Renal cortical epithelial cell (primary cell): Measurements from ENCODE around the gene CD34. TPM values are rescaled to one million over a fixed set of nuclear protein-coding genes. Genes with fewer than 3 reads are reported as not detected.
A peak's percentile ranks its signal among the peaks of the same experiment; 100 is the strongest.
"Not testable (repeated sequence)": the region's sequence is repeated elsewhere in the genome, so short reads cannot be mapped to it uniquely, and the experiment has no call there.

Experiments
- DNase-seq: peaks from one replicate; pipeline ENCODE4 v3.0.0-alpha.2; 2011; ENCODE audit warnings: low read depth
- total RNA-seq: library from RNA; depleted of rRNA; stranded (reverse); fragments of >200 nt; gene quantifications from 2 replicates; pipeline ENCODE4 v1.2.3, GENCODE V29; 2014

Gene CD34
- total RNA-seq, 1 donor from 2014 or later = 0.35 TPM

- no peak for DNase-seq
These were observed 12.1 kb downstream of the CD34 start for GRCh38 chr1:207898836-207899235.

GRCh38 chr1:207898260-207898659 is 12.7 kb downstream of the CD34 start:
- no peak for DNase-seq

- DNase-seq = no peak
These were observed 13.7 kb downstream of the CD34 start for GRCh38 chr1:207897188-207897587.

GRCh38 chr1:207896547-207896946 is 14.4 kb downstream of the CD34 start:
- no peak for DNase-seq

- DNase-seq = no peak
These were observed 16.2 kb downstream of the CD34 start for GRCh38 chr1:207894704-207895103.

- no peak for DNase-seq
These were observed 17.0 kb downstream of the CD34 start for GRCh38 chr1:207893737-207894582.

GRCh38 chr1:207892764-207893163 is 18.2 kb downstream of the CD34 start:
- DNase-seq = no peak

- no peak for DNase-seq
These were observed 19.8 kb downstream of the CD34 start for GRCh38 chr1:207891148-207891547.

- peak; percentile 97 for DNase-seq
These were observed 20.7 kb downstream of the CD34 start for GRCh38 chr1:207890136-207890738.

- DNase-seq = no peak
These were observed 22.3 kb downstream of the CD34 start for GRCh38 chr1:207888652-207889051.

GRCh38 chr1:207887542-207888201 is 23.3 kb downstream of the CD34 start:
- DNase-seq = no peak

- no peak for DNase-seq
These were observed 24.7 kb downstream of the CD34 start for GRCh38 chr1:207886227-207886626.

GRCh38 chr1:207885129-207886032 is 25.5 kb downstream of the CD34 start:
- peak; percentile 60 for DNase-seq

- DNase-seq = no peak
These were observed 26.5 kb downstream of the CD34 start for GRCh38 chr1:207884266-207885029.

- DNase-seq = no peak
These were observed 27.2 kb downstream of the CD34 start for GRCh38 chr1:207883660-207884250.

GRCh38 chr1:207883104-207883651 is 27.7 kb downstream of the CD34 start:
- no peak for DNase-seq

GRCh38 chr1:207882692-207883091 is 28.2 kb downstream of the CD34 start:
- DNase-seq = no peak

GRCh38 chr1:207878939-207879338 is 32.0 kb downstream of the CD34 start:
- DNase-seq = no peak

- not testable (repeated sequence) for DNase-seq
These were observed 33.0 kb downstream of the CD34 start for GRCh38 chr1:207877914-207878313.

- no peak for DNase-seq
These were observed 34.8 kb downstream of the CD34 start for GRCh38 chr1:207876131-207876530.
